Mesothelial cell of epicardium (in vitro differentiated cells): ENCODE results near the gene KCNK5. TPM values are rescaled to one million over a fixed set of nuclear protein-coding genes. Genes with fewer than 3 reads are reported as not detected.

Source experiments
- DNase-seq, 2 experiments: peaks; one replicate each; pipeline ENCODE4 v3.0.0; 2021; ENCODE audit warnings: low spot score in 2 of 2; ENCODE audit not compliant: unreplicated experiment in 2 of 2
- H3K27ac Mint-ChIP-seq: 2 replicates; pipeline ENCODE4 v1.8.0; 2021; ENCODE audit warnings: mixed read lengths
- H3K27me3 Mint-ChIP-seq: 2 replicates; pipeline ENCODE4 v1.8.0; 2021; ENCODE audit warnings: low read depth, mixed read lengths
- H3K36me3 Mint-ChIP-seq: 2 replicates; pipeline ENCODE4 v1.8.0; 2021; ENCODE audit warnings: mixed read lengths
- H3K4me1 Mint-ChIP-seq: 2 replicates; pipeline ENCODE4 v1.8.0; 2021; ENCODE audit warnings: mixed read lengths
- H3K4me3 Mint-ChIP-seq: 2 replicates; pipeline ENCODE4 v1.8.0; 2021; ENCODE audit warnings: mild to moderate bottlenecking, moderate library complexity, mixed read lengths
- H3K9me3 Mint-ChIP-seq: 2 replicates; pipeline ENCODE4 v1.8.0; 2021; ENCODE audit warnings: mixed read lengths
- total RNA-seq: library from RNA; stranded (reverse); gene quantifications from 3 replicates; pipeline ENCODE4 v1.2.1, GENCODE V29; 2021
- TF ChIP-seq, protein P1 (sequence below): fragments of 200-600 bp; sonication (generic); IDR thresholded peaks from one replicate; pipeline ENCODE4 v1.5.0; 2021; ENCODE audit warnings: antibody characterized with exemption; ENCODE audit not compliant: unreplicated experiment

The KCNK5 gene
- total RNA-seq, 1 donor from 2014 or later: 2.5 TPM

DNA sequence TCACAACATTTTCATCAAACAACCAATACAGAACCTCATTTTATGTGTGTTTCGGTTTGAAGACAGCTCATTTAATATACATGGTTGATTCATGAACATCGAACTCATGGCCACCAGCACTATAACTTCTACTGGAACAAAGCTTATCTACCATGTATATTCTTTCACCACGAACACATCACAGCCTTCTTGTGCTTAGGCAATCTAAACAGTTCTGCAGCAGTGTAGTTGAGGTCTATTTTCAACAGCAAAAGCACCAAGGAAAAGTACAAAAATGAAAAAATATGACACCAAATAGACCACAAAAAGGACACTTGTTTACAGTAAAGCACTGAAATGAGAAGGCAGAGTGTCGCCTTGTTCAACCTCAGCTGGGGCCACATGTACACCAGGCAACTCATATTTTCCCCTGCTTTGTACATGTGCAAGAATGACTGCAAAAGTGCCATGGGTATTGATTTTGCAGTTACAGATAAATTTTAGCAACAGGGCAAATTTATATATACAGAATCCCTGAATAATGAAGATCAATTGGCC, 25.8 kb upstream of the KCNK5 start:
- Mint-ChIP-seq H3K36me3 (no peaks in the 10 kb centered on the region), H3K27me3 (peaks cover 16% of the 10 kb centered on the region), H3K4me1 (no peaks in the 10 kb centered on the region), H3K4me3 (no peak overlapping the region), H3K9me3 (peaks cover 15% of the 10 kb centered on the region), H3K27ac (no peak overlapping the region)
- DNase-seq: no peak
- TF ChIP-seq, protein P1, sequence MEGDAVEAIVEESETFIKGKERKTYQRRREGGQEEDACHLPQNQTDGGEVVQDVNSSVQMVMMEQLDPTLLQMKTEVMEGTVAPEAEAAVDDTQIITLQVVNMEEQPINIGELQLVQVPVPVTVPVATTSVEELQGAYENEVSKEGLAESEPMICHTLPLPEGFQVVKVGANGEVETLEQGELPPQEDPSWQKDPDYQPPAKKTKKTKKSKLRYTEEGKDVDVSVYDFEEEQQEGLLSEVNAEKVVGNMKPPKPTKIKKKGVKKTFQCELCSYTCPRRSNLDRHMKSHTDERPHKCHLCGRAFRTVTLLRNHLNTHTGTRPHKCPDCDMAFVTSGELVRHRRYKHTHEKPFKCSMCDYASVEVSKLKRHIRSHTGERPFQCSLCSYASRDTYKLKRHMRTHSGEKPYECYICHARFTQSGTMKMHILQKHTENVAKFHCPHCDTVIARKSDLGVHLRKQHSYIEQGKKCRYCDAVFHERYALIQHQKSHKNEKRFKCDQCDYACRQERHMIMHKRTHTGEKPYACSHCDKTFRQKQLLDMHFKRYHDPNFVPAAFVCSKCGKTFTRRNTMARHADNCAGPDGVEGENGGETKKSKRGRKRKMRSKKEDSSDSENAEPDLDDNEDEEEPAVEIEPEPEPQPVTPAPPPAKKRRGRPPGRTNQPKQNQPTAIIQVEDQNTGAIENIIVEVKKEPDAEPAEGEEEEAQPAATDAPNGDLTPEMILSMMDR: no peak

DNA sequence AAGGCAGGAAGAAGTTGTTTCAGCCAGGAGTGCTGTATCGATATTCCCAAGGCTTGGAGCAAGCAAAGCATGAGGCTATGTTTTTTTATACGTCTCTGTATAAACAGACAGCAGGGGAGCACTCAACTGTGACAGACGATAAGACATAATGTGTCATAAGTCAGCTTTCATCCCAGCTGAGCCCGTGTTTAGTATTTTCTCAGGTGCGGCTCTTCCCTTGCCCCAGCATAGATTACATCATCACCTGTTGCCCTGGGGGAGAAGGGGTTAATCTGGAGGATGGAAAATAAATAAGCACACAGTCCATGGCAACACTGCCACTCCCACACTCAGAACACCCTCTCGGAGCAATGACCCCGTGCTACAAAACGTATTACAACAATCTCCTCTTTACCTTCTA, 22.1 kb upstream of the KCNK5 start:
- Mint-ChIP-seq H3K27me3 (peaks cover 9% of the 10 kb centered on the region), H3K9me3 (peaks cover 15% of the 10 kb centered on the region), H3K36me3 (no peaks in the 10 kb centered on the region), H3K4me3 (no peak overlapping the region), H3K4me1 (no peaks in the 10 kb centered on the region), H3K27ac (no peak overlapping the region)
- DNase-seq: no peak
- TF ChIP-seq, protein P1: no peak

DNA sequence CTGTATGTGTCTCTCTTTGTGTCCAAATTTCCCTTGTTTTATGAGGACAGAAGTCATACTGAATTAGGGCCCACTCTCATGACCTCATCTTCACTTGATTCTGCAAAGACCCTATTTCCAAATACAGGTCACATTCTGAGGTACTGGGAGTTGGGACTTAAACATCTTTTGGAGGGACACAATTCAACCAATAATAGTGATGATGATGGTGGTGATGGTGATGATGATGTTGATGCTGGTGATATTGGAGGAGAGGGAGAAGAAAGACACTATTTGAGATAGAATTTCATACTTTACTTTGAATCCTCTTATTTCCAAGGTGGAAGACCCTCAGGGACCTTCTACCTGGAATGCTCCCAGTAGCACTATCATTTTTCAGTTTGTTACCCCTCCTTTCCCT, 21.2 kb upstream of the KCNK5 start:
- Mint-ChIP-seq H3K36me3 (no peaks in the 10 kb centered on the region), H3K4me1 (no peaks in the 10 kb centered on the region), H3K27ac (no peak overlapping the region), H3K27me3 (peaks cover 9% of the 10 kb centered on the region), H3K4me3 (no peak overlapping the region), H3K9me3 (peaks cover 15% of the 10 kb centered on the region)
- TF ChIP-seq, protein P1: no peak
- DNase-seq: no peak

DNA sequence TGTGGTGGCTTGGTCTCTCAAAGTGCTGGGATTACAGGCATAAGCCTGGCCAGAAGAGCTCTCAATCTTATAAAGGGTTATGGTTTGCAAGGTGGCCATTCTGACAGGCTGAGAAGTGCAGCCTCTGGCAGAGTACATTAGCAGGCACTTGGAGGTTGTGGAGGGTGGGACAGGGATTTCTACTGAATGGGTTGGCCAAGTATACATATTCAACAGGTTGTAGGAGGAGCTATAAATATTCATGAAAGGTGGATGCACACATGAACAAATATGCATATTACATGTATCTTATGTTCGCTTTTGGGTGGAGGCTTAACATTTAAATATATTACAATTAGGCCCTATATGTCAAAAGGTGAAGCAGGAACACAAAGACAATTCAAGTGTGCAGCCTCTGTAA, 20.0 kb upstream of the KCNK5 start:
- Mint-ChIP-seq H3K4me1 (no peaks in the 10 kb centered on the region), H3K9me3 (peaks cover 7% of the 10 kb centered on the region), H3K4me3 (no peak overlapping the region), H3K36me3 (no peaks in the 10 kb centered on the region), H3K27ac (no peak overlapping the region), H3K27me3 (peaks cover 9% of the 10 kb centered on the region)
- TF ChIP-seq, protein P1: no peak
- DNase-seq: no peak

DNA sequence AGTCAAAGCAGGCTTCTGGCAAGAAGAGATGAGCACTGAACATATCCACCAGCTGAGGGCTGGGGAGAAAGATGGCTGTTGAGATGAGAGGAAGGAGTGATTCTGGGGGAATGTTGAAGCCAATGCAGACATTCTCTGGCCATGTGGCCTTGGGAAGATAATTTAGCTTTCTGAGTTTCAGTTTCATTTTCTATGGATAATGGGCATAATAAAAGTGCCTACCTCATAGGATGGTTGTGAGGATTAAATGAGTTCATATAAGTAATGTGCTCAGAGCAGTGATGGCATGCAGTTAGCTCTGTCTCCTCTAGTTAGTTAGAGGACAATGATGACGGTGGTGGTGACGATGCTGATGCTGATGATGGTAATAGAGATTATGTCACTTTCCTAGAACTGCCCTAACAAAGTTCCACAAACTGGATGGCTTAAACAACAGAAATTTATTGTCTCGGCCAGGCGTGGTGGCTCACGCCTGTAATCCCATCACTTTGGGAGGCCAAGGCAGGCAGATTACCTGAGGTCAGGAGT, 18.5 kb upstream of the KCNK5 start:
- TF ChIP-seq, protein P1: no peak
- no peak overlapping the region for H3K27ac Mint-ChIP-seq
- H3K4me1 Mint-ChIP-seq: no peaks in the 10 kb centered on the region
- no peaks in the 10 kb centered on the region for H3K9me3 Mint-ChIP-seq
- H3K4me3 Mint-ChIP-seq: no peak overlapping the region
- no peaks in the 10 kb centered on the region for H3K36me3 Mint-ChIP-seq
- DNase-seq: no peak
- peaks cover 7% of the 10 kb centered on the region for H3K27me3 Mint-ChIP-seq

DNA sequence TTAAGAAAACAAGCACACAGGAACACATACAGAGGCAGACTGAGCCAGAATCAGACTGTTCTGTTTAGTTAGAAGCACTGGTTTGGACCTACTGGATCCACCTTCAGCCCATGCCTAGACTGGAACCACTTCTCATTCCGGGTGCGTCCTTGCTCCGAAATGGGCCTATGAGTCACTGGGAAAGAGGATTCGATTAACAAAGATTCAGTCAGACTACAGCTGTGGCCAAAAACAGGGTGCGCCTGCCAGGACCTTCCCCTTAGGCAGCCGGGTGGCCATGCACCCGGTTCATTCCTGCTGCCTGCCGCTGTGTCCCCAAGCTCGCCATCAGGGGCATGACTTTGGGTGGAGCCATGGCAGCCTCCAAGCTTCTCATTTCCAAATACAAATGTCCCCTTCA, 14.5 kb upstream of the KCNK5 start:
- Mint-ChIP-seq H3K27ac (no peak overlapping the region), H3K27me3 (no peaks in the 10 kb centered on the region), H3K36me3 (no peaks in the 10 kb centered on the region), H3K4me1 (no peaks in the 10 kb centered on the region), H3K9me3 (no peaks in the 10 kb centered on the region), H3K4me3 (no peak overlapping the region)
- TF ChIP-seq, protein P1: no peak
- DNase-seq: no peak
